Fibroblast of skin of right quadriceps (primary cell): ENCODE results near the gene UBE2H.

Experiments
- DNase-seq: peaks from one replicate; pipeline ENCODE4 v3.0.0-alpha.2; 2013

UBE2H gene

DNA sequence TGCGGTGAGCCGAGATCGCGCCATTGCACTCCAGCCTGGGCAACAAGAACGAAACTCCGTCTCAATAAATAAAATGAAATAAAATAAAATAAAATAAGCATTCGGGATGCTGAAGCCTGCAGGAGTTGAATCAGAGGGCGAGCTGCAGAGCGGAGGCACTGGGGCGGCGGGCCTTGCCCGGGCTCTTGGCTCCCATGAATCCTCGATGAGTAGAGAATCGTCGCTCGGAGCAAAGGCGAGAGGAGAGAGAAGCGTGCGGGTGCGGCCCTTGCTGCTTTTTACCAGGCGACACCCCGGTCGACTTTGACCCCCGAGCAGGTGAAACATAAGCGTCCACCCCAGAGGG, 168.3 kb downstream of the UBE2H start:
- no peak for DNase-seq

DNA sequence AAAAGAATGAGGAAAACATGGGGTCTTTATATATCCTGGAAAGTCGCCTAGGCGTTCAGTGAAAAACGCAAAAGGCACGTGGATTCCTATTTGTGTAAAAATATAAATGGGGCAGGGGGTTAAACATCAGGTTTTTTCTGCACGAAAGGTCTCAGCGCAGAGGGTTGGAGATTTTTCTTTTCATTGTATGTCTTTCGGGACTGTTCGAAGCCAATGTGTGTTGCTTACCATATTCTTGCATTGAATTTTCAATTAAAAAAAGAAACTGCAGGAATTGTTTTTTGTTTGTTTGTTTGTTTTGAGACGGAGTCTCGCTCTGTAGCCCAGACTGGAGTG, 169.2 kb downstream of the UBE2H start:
- no peak for DNase-seq

DNA sequence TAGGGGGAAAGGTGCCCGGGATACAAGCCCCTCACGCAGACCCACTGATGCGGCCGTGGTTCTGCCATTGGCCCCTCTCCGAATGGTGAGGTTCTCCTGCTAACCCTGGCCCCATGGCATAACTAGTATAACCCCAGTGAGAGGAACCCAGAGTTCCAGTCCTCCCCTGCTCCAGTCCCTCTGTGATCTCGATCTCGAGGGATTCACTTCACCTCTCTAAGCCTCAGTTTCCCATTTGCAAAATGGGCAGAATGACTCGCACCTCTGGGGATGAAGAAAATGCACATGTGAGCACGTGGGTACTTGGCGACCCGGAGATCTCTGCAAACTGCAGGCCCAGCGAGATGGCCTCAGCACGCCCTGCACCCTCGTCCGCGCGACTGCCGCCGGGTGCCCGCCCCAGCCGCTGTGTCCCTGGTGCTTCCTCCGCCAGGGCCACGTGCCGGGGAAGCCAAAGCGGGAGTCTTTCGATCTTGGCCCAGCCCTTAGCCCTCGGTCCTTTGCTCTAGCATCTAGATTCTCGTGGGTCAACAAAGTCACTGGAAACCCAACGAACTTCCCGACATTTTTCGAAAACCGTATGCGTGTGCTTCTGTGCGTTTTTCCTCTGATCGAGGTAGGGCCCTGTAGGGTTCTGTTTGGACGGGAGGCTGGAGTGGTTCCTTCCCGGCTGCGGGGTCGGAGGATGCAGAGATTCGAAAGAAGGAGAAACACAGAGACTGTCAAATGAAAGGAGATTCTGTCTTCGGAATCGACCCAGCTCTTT, 169.8 kb downstream of the UBE2H start:
- DNase-seq, result no peak

DNA sequence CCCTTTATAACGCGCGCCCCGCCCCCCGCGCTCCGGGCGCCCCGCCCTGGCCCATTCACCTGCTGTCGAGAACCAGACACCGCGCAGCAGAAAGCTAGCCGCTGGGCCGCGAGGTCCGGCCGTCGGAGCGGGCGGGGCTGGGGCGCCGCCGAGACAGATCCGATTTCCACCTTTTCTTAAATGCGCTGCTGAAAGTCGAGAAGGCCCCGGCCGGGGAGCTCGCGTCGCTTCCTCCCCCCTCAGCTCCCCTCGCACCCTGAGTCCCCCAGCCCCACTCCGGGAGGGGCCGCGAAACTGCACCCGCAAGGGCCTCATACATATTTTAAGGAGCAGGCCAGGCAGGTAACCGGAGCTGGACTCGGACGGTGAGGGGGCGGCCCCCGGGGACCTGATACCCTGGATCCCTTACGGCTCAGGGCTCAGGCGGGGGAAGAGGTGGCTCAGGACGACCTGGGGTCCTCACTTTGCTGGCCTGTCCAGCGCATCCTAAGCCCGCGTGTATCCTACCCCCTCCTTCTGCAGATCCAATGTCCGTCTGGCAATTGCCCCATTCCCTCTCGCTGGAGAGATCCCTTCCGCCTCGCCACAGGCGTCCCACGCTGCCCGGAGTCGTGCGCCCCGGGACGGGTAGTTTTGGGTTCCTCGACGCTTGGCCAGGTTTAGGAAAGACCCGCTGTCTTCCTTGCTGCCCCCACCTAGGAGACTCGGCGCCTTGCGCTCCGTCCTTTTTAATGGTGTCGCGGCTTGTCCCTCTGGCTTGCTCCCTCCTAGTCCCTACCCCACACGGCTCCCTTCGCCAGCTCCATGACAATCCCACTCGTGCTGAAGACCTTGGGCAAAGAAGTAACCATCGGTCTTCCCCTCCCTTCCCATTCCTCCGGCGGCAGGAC, 170.6 kb downstream of the UBE2H start:
- no peak for DNase-seq

DNA sequence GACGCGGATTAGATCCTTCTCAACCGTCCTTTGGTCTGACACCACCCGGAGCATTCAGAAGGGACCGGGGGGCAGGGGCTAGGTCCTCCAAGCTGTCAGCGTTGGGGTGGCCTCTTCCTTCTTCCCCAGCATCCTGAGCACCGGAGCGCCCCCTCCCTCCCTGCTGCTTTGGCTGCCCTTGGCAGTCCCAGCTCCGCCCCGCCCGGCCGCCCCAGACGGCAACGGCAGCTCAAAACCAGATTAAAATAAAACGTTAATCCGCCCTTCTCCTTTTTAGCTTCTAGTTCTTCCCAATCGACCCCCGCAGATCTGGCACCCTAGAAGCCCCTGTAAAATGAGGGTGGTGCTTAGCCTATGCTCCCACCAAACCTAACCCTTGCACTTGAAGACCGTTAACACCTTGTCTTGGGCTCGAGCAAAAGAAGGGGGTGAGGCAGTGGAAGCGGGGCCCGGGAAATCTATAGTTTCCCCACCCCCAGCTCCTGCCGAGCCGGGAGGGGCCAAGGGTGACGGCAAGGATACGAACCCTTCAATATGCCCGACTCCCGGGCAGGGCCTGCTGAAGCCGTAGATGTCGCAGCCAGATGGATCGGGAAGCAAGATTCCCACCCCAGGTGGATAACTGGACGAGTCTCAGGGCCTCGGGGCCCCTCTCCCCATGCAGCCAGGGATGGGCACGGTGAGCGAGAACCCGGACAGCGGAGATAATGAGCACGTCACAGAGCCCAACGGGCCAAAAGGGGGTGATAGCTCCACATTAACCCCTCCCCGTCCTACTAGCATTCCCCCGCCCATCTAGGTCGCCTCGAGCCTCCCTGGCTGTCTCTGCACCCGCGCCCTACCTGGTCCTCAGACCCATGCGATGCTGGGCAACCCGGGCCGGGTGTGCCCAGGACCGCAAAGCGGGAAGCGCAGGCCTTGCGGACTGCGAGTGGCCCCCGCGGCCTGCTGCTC, 171.5 kb downstream of the UBE2H start:
- no peak for DNase-seq
